Measurements from ENCODE around the gene FRY.

The FRY gene

GRCh38 chr13:32151240-32151639 lies 119.7 kb downstream of the FRY start:
- Histone ChIP-seq H3K27me3 (ENCODE audit: low read depth, low read length) (no peaks in the 10 kb centered on the region), H3K27ac (ENCODE audit: low read length) (no peak overlapping the region), H3K36me3 (ENCODE audit: control insufficient read depth in 1 of 2, insufficient read depth in 2 of 2, low read length in 2 of 2) (no peaks in the 10 kb centered on the region), H3K4me3 (ENCODE audit: low read depth in 1 of 2, low read length in 2 of 2) (no peak overlapping the region), H3K9me3 (ENCODE audit: control insufficient read depth in 1 of 2, low read length in 2 of 2) (no peaks in the 10 kb centered on the region), H3K4me1 (ENCODE audit: control insufficient read depth in 1 of 2, insufficient read depth in 2 of 2, low read length in 2 of 2) (peaks cover 0 to 15% of the 10 kb centered on the region in 2 donors)

- Histone ChIP-seq H3K27ac (ENCODE audit: low read length) (no peak overlapping the region), H3K4me3 (ENCODE audit: low read depth in 1 of 2, low read length in 2 of 2) (no peak overlapping the region), H3K4me1 (ENCODE audit: control insufficient read depth in 1 of 2, insufficient read depth in 2 of 2, low read length in 2 of 2) (peaks cover 0 to 10% of the 10 kb centered on the region in 2 donors), H3K9me3 (ENCODE audit: control insufficient read depth in 1 of 2, low read length in 2 of 2) (no peaks in the 10 kb centered on the region), H3K27me3 (ENCODE audit: low read depth, low read length) (no peaks in the 10 kb centered on the region), H3K36me3 (ENCODE audit: control insufficient read depth in 1 of 2, insufficient read depth in 2 of 2, low read length in 2 of 2) (no peaks in the 10 kb centered on the region)
Observed at GRCh38 chr13:32153056-32153455, 121.5 kb downstream of the FRY start.

GRCh38 chr13:32159137-32159869 lies 127.7 kb downstream of the FRY start:
- Histone ChIP-seq H3K36me3 (ENCODE audit: control insufficient read depth in 1 of 2, insufficient read depth in 2 of 2, low read length in 2 of 2) (no peaks in the 10 kb centered on the region), H3K27ac (ENCODE audit: low read length) (no peak overlapping the region), H3K27me3 (ENCODE audit: low read depth, low read length) (no peaks in the 10 kb centered on the region)

GRCh38 chr13:32162395-32163005 lies 130.9 kb downstream of the FRY start:
- Histone ChIP-seq H3K9me3 (ENCODE audit: control insufficient read depth in 1 of 2, low read length in 2 of 2) (no peaks in the 10 kb centered on the region), H3K27me3 (ENCODE audit: low read depth, low read length) (no peaks in the 10 kb centered on the region), H3K36me3 (ENCODE audit: control insufficient read depth in 1 of 2, insufficient read depth in 2 of 2, low read length in 2 of 2) (no peaks in the 10 kb centered on the region), H3K4me1 (ENCODE audit: control insufficient read depth in 1 of 2, insufficient read depth in 2 of 2, low read length in 2 of 2) (no peaks in the 10 kb centered on the region), H3K27ac (ENCODE audit: low read length) (no peak overlapping the region), H3K4me3 (ENCODE audit: low read depth in 1 of 2, low read length in 2 of 2) (no peak overlapping the region)

More at GRCh38 chr13:32159137-32159869, 127.7 kb downstream of the FRY start:
- H3K4me3 ChIP-seq (ENCODE audit: low read depth in 1 of 2, low read length in 2 of 2) = no peak overlapping the region
- no peaks in the 10 kb centered on the region for H3K9me3 ChIP-seq (ENCODE audit: control insufficient read depth in 1 of 2, low read length in 2 of 2)
- H3K4me1 ChIP-seq (ENCODE audit: control insufficient read depth in 1 of 2, insufficient read depth in 2 of 2, low read length in 2 of 2) = no peaks in the 10 kb centered on the region

- no peaks in the 10 kb centered on the region for H3K4me1 ChIP-seq (ENCODE audit: control insufficient read depth in 1 of 2, insufficient read depth in 2 of 2, low read length in 2 of 2)
- no peak overlapping the region for H3K27ac ChIP-seq (ENCODE audit: low read length)
- no peak overlapping the region for H3K4me3 ChIP-seq (ENCODE audit: low read depth in 1 of 2, low read length in 2 of 2)
- H3K27me3 ChIP-seq (ENCODE audit: low read depth, low read length) = no peaks in the 10 kb centered on the region
- no peaks in the 10 kb centered on the region for H3K36me3 ChIP-seq (ENCODE audit: control insufficient read depth in 1 of 2, insufficient read depth in 2 of 2, low read length in 2 of 2)
- no peaks in the 10 kb centered on the region for H3K9me3 ChIP-seq (ENCODE audit: control insufficient read depth in 1 of 2, low read length in 2 of 2)
Observed at GRCh38 chr13:32164622-32165268, 133.2 kb downstream of the FRY start.

- H3K27me3 ChIP-seq (ENCODE audit: low read depth, low read length) = no peaks in the 10 kb centered on the region
- H3K9me3 ChIP-seq (ENCODE audit: control insufficient read depth in 1 of 2, low read length in 2 of 2) = no peaks in the 10 kb centered on the region
- H3K27ac ChIP-seq (ENCODE audit: low read length) = no peak overlapping the region
- no peak overlapping the region for H3K4me3 ChIP-seq (ENCODE audit: low read depth in 1 of 2, low read length in 2 of 2)
- no peaks in the 10 kb centered on the region for H3K4me1 ChIP-seq (ENCODE audit: control insufficient read depth in 1 of 2, insufficient read depth in 2 of 2, low read length in 2 of 2)
- H3K36me3 ChIP-seq (ENCODE audit: control insufficient read depth in 1 of 2, insufficient read depth in 2 of 2, low read length in 2 of 2) = no peaks in the 10 kb centered on the region
Observed at GRCh38 chr13:32165796-32166195, 134.2 kb downstream of the FRY start.

GRCh38 chr13:32168131-32168530 lies 136.6 kb downstream of the FRY start:
- Histone ChIP-seq H3K9me3 (ENCODE audit: control insufficient read depth in 1 of 2, low read length in 2 of 2) (no peaks in the 10 kb centered on the region), H3K27ac (ENCODE audit: low read length) (no peak overlapping the region), H3K27me3 (ENCODE audit: low read depth, low read length) (no peaks in the 10 kb centered on the region), H3K36me3 (ENCODE audit: control insufficient read depth in 1 of 2, insufficient read depth in 2 of 2, low read length in 2 of 2) (peaks cover 0 to 3% of the 10 kb centered on the region in 2 donors), H3K4me3 (ENCODE audit: low read depth in 1 of 2, low read length in 2 of 2) (no peak overlapping the region), H3K4me1 (ENCODE audit: control insufficient read depth in 1 of 2, insufficient read depth in 2 of 2, low read length in 2 of 2) (no peaks in the 10 kb centered on the region)

GRCh38 chr13:32170841-32171240 lies 139.3 kb downstream of the FRY start:
- peaks cover 0 to 3% of the 10 kb centered on the region in 2 donors for H3K36me3 ChIP-seq (ENCODE audit: control insufficient read depth in 1 of 2, insufficient read depth in 2 of 2, low read length in 2 of 2)
- no peaks in the 10 kb centered on the region for H3K9me3 ChIP-seq (ENCODE audit: control insufficient read depth in 1 of 2, low read length in 2 of 2)
- H3K27me3 ChIP-seq (ENCODE audit: low read depth, low read length) = no peaks in the 10 kb centered on the region
- H3K27ac ChIP-seq (ENCODE audit: low read length) = no peak overlapping the region
- no peaks in the 10 kb centered on the region for H3K4me1 ChIP-seq (ENCODE audit: control insufficient read depth in 1 of 2, insufficient read depth in 2 of 2, low read length in 2 of 2)
- no peak overlapping the region for H3K4me3 ChIP-seq (ENCODE audit: low read depth in 1 of 2, low read length in 2 of 2)

GRCh38 chr13:32173881-32174280 lies 142.3 kb downstream of the FRY start:
- H3K36me3 ChIP-seq (ENCODE audit: control insufficient read depth in 1 of 2, insufficient read depth in 2 of 2, low read length in 2 of 2) = peaks cover 0 to 3% of the 10 kb centered on the region in 2 donors
- no peaks in the 10 kb centered on the region for H3K27me3 ChIP-seq (ENCODE audit: low read depth, low read length)
- H3K9me3 ChIP-seq (ENCODE audit: control insufficient read depth in 1 of 2, low read length in 2 of 2) = no peaks in the 10 kb centered on the region

GRCh38 chr13:32174366-32174765 lies 142.8 kb downstream of the FRY start:
- H3K27me3 ChIP-seq (ENCODE audit: low read depth, low read length) = no peaks in the 10 kb centered on the region
- no peaks in the 10 kb centered on the region for H3K9me3 ChIP-seq (ENCODE audit: control insufficient read depth in 1 of 2, low read length in 2 of 2)
- no peak overlapping the region for H3K27ac ChIP-seq (ENCODE audit: low read length)
- no peaks in the 10 kb centered on the region for H3K4me1 ChIP-seq (ENCODE audit: control insufficient read depth in 1 of 2, insufficient read depth in 2 of 2, low read length in 2 of 2)
- H3K36me3 ChIP-seq (ENCODE audit: control insufficient read depth in 1 of 2, insufficient read depth in 2 of 2, low read length in 2 of 2) = peaks cover 0 to 3% of the 10 kb centered on the region in 2 donors
- no peak overlapping the region for H3K4me3 ChIP-seq (ENCODE audit: low read depth in 1 of 2, low read length in 2 of 2)

More at GRCh38 chr13:32173881-32174280, 142.3 kb downstream of the FRY start:
- Histone ChIP-seq H3K4me1 (ENCODE audit: control insufficient read depth in 1 of 2, insufficient read depth in 2 of 2, low read length in 2 of 2) (no peaks in the 10 kb centered on the region), H3K4me3 (ENCODE audit: low read depth in 1 of 2, low read length in 2 of 2) (no peak overlapping the region), H3K27ac (ENCODE audit: low read length) (no peak overlapping the region)

GRCh38 chr13:32175307-32175706 lies 143.7 kb downstream of the FRY start:
- Histone ChIP-seq H3K4me3 (ENCODE audit: low read depth in 1 of 2, low read length in 2 of 2) (no peak overlapping the region), H3K27me3 (ENCODE audit: low read depth, low read length) (no peaks in the 10 kb centered on the region), H3K9me3 (ENCODE audit: control insufficient read depth in 1 of 2, low read length in 2 of 2) (no peaks in the 10 kb centered on the region), H3K27ac (ENCODE audit: low read length) (no peak overlapping the region), H3K4me1 (ENCODE audit: control insufficient read depth in 1 of 2, insufficient read depth in 2 of 2, low read length in 2 of 2) (no peaks in the 10 kb centered on the region), H3K36me3 (ENCODE audit: control insufficient read depth in 1 of 2, insufficient read depth in 2 of 2, low read length in 2 of 2) (peaks cover 0 to 3% of the 10 kb centered on the region in 2 donors)
